NCI-H1436 treated with DMSO at 0.1 percent for 48 hours (cell line): ENCODE results near the gene AOX1.
"Not testable (repeated sequence)": the region's sequence is repeated elsewhere in the genome, so short reads cannot be mapped to it uniquely, and the experiment has no call there.

ENCODE experiments used
- DNase-seq: peaks from one replicate; lab custom pipeline; 2025; lab: John Stamatoyannopoulos, UW

AOX1 gene

GRCh38 chr2:200603972-200604371, 18.2 kb downstream of the AOX1 start:
- DNase-seq, result no peak

GRCh38 chr2:200604571-200605255, 18.9 kb downstream of the AOX1 start:
- no peak for DNase-seq

GRCh38 chr2:200608341-200609027, 22.7 kb downstream of the AOX1 start:
- no peak for DNase-seq

- no peak for DNase-seq
These were observed 23.3 kb downstream of the AOX1 start for GRCh38 chr2:200609028-200609614.

GRCh38 chr2:200610217-200610616, 24.4 kb downstream of the AOX1 start:
- DNase-seq, result not testable (repeated sequence)

- no peak for DNase-seq
These were observed 27.9 kb downstream of the AOX1 start for GRCh38 chr2:200613692-200614091.

GRCh38 chr2:200614249-200614648, 28.4 kb downstream of the AOX1 start:
- DNase-seq, result no peak

GRCh38 chr2:200615247-200615646, 29.4 kb downstream of the AOX1 start:
- DNase-seq, result no peak

- no peak for DNase-seq
These were observed 30.4 kb downstream of the AOX1 start for GRCh38 chr2:200616193-200616592.

- DNase-seq, result no peak
These were observed 30.8 kb downstream of the AOX1 start for GRCh38 chr2:200616656-200617055.

GRCh38 chr2:200617156-200618053, 31.6 kb downstream of the AOX1 start:
- DNase-seq, result no peak

- DNase-seq, result no peak
These were observed 32.2 kb downstream of the AOX1 start for GRCh38 chr2:200618054-200618419.

GRCh38 chr2:200618590-200619021, 32.8 kb downstream of the AOX1 start:
- no peak for DNase-seq

- DNase-seq, result no peak
These were observed 33.5 kb downstream of the AOX1 start for GRCh38 chr2:200619279-200619678.

GRCh38 chr2:200620606-200621390, 35.0 kb downstream of the AOX1 start:
- DNase-seq, result no peak

- DNase-seq, result no peak
These were observed 36.3 kb downstream of the AOX1 start for GRCh38 chr2:200622106-200622505.

GRCh38 chr2:200624026-200624425, 38.2 kb downstream of the AOX1 start:
- no peak for DNase-seq

- DNase-seq, result no peak
These were observed 38.8 kb downstream of the AOX1 start for GRCh38 chr2:200624658-200625057.

- no peak for DNase-seq
These were observed 39.5 kb downstream of the AOX1 start for GRCh38 chr2:200625282-200625681.

- no peak for DNase-seq
These were observed 40.1 kb downstream of the AOX1 start for GRCh38 chr2:200625958-200626363.

- DNase-seq, result no peak
These were observed 41.4 kb downstream of the AOX1 start for GRCh38 chr2:200627110-200627770.
